Measurements from ENCODE around the gene ANKRD28.

GRCh38 chr3:15646851-15647511, 150.8 kb downstream of the ANKRD28 start:
- TF ChIP-seq EP300 (IDR thresholded peaks at IDR 0.05) (no peak), CTCF (IDR thresholded peaks at IDR 0.05) (no peak), POLR2A (IDR thresholded peaks at IDR 0.05) (no peak), POLR2AphosphoS5 (IDR thresholded peaks at IDR 0.05) (peak; percentile 95)
